ENCODE data around the gene GPATCH4.

GPATCH4 gene

DNA sequence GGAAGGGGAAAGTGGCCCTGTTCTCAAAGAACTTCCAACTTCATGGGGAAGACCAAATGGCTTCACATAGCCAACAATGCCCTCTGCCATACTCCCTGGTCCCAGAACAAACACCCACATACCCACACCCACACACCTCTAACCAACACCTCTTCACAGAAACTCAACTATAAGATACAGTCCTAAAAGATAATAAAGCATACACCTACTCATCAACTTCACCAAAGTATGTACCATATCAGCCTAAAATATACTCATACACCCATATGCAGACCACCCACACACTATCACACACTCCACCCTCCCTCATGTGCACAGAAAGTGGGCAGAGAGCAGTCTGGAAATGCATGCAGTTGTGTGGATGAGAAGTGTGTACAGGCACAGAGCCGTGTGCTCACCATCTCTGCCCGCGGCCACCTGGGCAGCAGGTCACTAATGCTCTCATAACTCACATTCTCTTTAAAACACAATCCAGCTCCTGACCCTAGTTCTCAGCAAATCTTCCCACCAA lies 56.6 kb downstream of the GPATCH4 start:
- H3K36me3 ChIP-seq (ENCODE audit: control insufficient read depth, insufficient read depth, low read length): peaks cover 67% of the 10 kb centered on the region
- H3K9ac ChIP-seq (ENCODE audit: low read depth, low read length): no peak overlapping the region
- H3K9me3 ChIP-seq (ENCODE audit: control insufficient read depth, insufficient read depth, low read length): no peaks in the 10 kb centered on the region
- no peaks in the 10 kb centered on the region for H3K4me1 ChIP-seq (ENCODE audit: control insufficient read depth, insufficient read depth, low read length)
- H3K27ac ChIP-seq (ENCODE audit: low read depth, low read length): no peak overlapping the region
- H3K27me3 ChIP-seq (ENCODE audit: control insufficient read depth, insufficient read depth, low read length): no peaks in the 10 kb centered on the region
- H3K4me3 ChIP-seq (ENCODE audit: low read depth, low read length): no peak overlapping the region

Measured in HUES48 (cell line).